IMR-90 (cell line): Measurements from ENCODE around the gene DTNA. TPM values are rescaled to one million over a fixed set of nuclear protein-coding genes. Genes with fewer than 3 reads are reported as not detected.

Experiments
- ATAC-seq: fragments of 200-7000 bp; cut with Tn5 transposase; 2 replicates; pipeline ENCODE4 v1.9.1; 2020; ENCODE audit warnings: low read depth, mild to moderate bottlenecking, moderate library complexity
- BruUV-seq: library from RNA; stranded (reverse); fragments of 400-500 nt; replicated peaks from 2 replicates; lab custom pipeline; 2021; lab: Mats Ljungman, UMichigan
- CTCF ChIA-PET: fragments of 300-600 bp; formaldehyde crosslinking; extraction: SDS; loops from one replicate; lab custom pipeline; 2021; ENCODE audit warnings: antibody characterized with exemption; lab: Yijun Ruan, JAX
- POLR2A ChIA-PET: fragments of 300-600 bp; sonication (Branson Sonifier 250); formaldehyde crosslinking; loops from one replicate; lab custom pipeline; 2022; ENCODE audit warnings: antibody characterized with exemption; ENCODE audit not compliant: unreplicated experiment; lab: Charles Lee
- DNase-seq: peaks from one replicate; pipeline ENCODE4 v3.0.0; 2013
- H2AFZ ChIP-seq: replicated peaks from 2 replicates; pipeline ENCODE3; 2013; ENCODE audit warnings: low read length, mild to moderate bottlenecking; ENCODE audit not compliant: poor library complexity
- H2AK5ac ChIP-seq: 2 replicates; pipeline ENCODE4 v1.6.1; 2013; ENCODE audit warnings: low read depth, low read length, inconsistent platforms
- H2AK9ac ChIP-seq: replicated peaks from 2 replicates; pipeline ENCODE3; 2013; ENCODE audit warnings: mild to moderate bottlenecking, low read depth, low read length, moderate library complexity; ENCODE audit not compliant: poor library complexity
- H2BK120ac ChIP-seq: 2 replicates; pipeline ENCODE4 v1.6.1; 2013; ENCODE audit warnings: low read depth, low read length, inconsistent platforms
- H2BK15ac ChIP-seq: 3 replicates; pipeline ENCODE4 v1.6.1; 2013; ENCODE audit warnings: low read depth, low read length, inconsistent platforms
- H2BK20ac ChIP-seq: 2 replicates; pipeline ENCODE4 v1.6.1; 2013; ENCODE audit warnings: low read depth, mild to moderate bottlenecking, inconsistent platforms, low read length, moderate library complexity
- H2BK5ac ChIP-seq: 2 replicates; pipeline ENCODE4 v1.6.1; 2013; ENCODE audit warnings: mild to moderate bottlenecking, low read depth, low read length, inconsistent platforms; ENCODE audit not compliant: poor library complexity, severe bottlenecking
- H3K14ac ChIP-seq: replicated peaks from 2 replicates; pipeline ENCODE4 v1.6.1; 2013; ENCODE audit warnings: low read depth, low read length, inconsistent platforms
- H3K18ac ChIP-seq: 2 replicates; pipeline ENCODE4 v1.6.1; 2013; ENCODE audit warnings: low read depth, low read length, control low read depth
- H3K23ac ChIP-seq: 2 replicates; pipeline ENCODE4 v1.6.1; 2013; ENCODE audit warnings: low read depth, low read length, inconsistent platforms
- H3K27ac ChIP-seq: 2 replicates; pipeline ENCODE4 v1.5.1; 2013; ENCODE audit warnings: mild to moderate bottlenecking, control low read depth, low read length; ENCODE audit not compliant: insufficient read depth
- H3K27me3 ChIP-seq: 2 replicates; pipeline ENCODE4 v1.6.1; 2013; ENCODE audit warnings: low read length; ENCODE audit not compliant: control insufficient read depth, insufficient read depth
- H3K36me3 ChIP-seq: 2 replicates; pipeline ENCODE4 v1.6.1; 2013; ENCODE audit warnings: low read length, mixed read lengths; ENCODE audit not compliant: control insufficient read depth, insufficient read depth
- H3K4ac ChIP-seq: 2 replicates; pipeline ENCODE4 v1.6.1; 2013; ENCODE audit warnings: low read depth, low read length, inconsistent platforms
- H3K4me1 ChIP-seq: 2 replicates; pipeline ENCODE4 v1.6.1; 2013; ENCODE audit warnings: low read length, mixed read lengths; ENCODE audit not compliant: control insufficient read depth, insufficient read depth
- H3K4me2 ChIP-seq: 2 replicates; pipeline ENCODE4 v1.6.1; 2013; ENCODE audit warnings: low read depth, mild to moderate bottlenecking, control low read depth, low read length, moderate library complexity
- H3K4me3 ChIP-seq: 2 replicates; pipeline ENCODE4 v1.5.1; 2013; ENCODE audit warnings: low read depth, mild to moderate bottlenecking, control low read depth, low read length, moderate library complexity; ENCODE audit not compliant: insufficient read depth
- H3K56ac ChIP-seq: 2 replicates; pipeline ENCODE4 v1.6.1; 2013; ENCODE audit warnings: low read length, inconsistent platforms; ENCODE audit not compliant: insufficient read depth; ENCODE audit errors: extremely low read depth
- H3K79me1 ChIP-seq, 2 experiments: 2 replicates each; pipeline ENCODE4 v1.6.1; 2013; ENCODE audit warnings: low read length in 2 of 2, inconsistent platforms in 1 of 2, low read depth in 1 of 2
- H3K9ac ChIP-seq: 2 replicates; pipeline ENCODE4 v1.6.1; 2013; ENCODE audit warnings: low read depth, low read length, control low read depth
- H3K9me1 ChIP-seq: 2 replicates; pipeline ENCODE4 v1.6.1; 2013; ENCODE audit warnings: low read length, inconsistent platforms; ENCODE audit not compliant: insufficient read depth
- H3K9me3 ChIP-seq: 2 replicates; pipeline ENCODE4 v1.6.1; 2013; ENCODE audit warnings: low read length; ENCODE audit not compliant: control insufficient read depth, insufficient read depth
- H4K20me1 ChIP-seq: 2 replicates; pipeline ENCODE4 v1.6.1; 2013; ENCODE audit warnings: low read length, inconsistent platforms; ENCODE audit not compliant: insufficient read depth
- H4K5ac ChIP-seq: 2 replicates; pipeline ENCODE4 v1.6.1; 2013; ENCODE audit warnings: mild to moderate bottlenecking, low read depth, low read length, control low read depth
- H4K8ac ChIP-seq, 2 experiments: 2 replicates each; pipeline ENCODE4 v1.6.1; 2013; ENCODE audit warnings: low read depth in 2 of 2, low read length in 2 of 2, control low read depth in 1 of 2, inconsistent platforms in 1 of 2
- H4K91ac ChIP-seq: 2 replicates; pipeline ENCODE4 v1.6.1; 2013; ENCODE audit warnings: low read depth, low read length, inconsistent platforms; ENCODE audit not compliant: insufficient read depth
- BHLHE40 ChIP-seq: fragments of 150-350 bp; IDR thresholded peaks from 2 replicates; pipeline ENCODE4 v1.6.1; 2016; ENCODE audit warnings: mild to moderate bottlenecking, low read depth, low read length
- CEBPB ChIP-seq: IDR thresholded peaks from 2 replicates; pipeline ENCODE4 v1.6.1; 2012; ENCODE audit warnings: low read depth, low read length, improper control_type of control experiment
- CHD1 ChIP-seq: IDR thresholded peaks from 2 replicates; pipeline ENCODE4 v1.6.1; 2012; ENCODE audit warnings: low read depth, low read length, improper control_type of control experiment
- CTCF ChIP-seq: conservative IDR thresholded peaks from 2 replicates; pipeline ENCODE4 v1.5.1; 2012; ENCODE audit warnings: mild to moderate bottlenecking, low read depth, low read length, improper control_type of control experiment
- FOS ChIP-seq: fragments of 150-350 bp; IDR thresholded peaks from 2 replicates; pipeline ENCODE4 v1.6.1; 2016; ENCODE audit warnings: low read depth, low read length
- MAFK ChIP-seq: IDR thresholded peaks from 2 replicates; pipeline ENCODE4 v1.6.1; 2012; ENCODE audit warnings: low read depth, low read length, improper control_type of control experiment
- MAZ ChIP-seq: IDR thresholded peaks from 2 replicates; pipeline ENCODE4 v1.6.1; 2012; ENCODE audit warnings: low read depth, mild to moderate bottlenecking, low read length, improper control_type of control experiment, moderate library complexity, borderline replicate concordance
- MXI1 ChIP-seq: IDR thresholded peaks from 2 replicates; pipeline ENCODE4 v1.6.1; 2012; ENCODE audit warnings: low read depth, mild to moderate bottlenecking, low read length, moderate library complexity, borderline replicate concordance
- NFE2L2 ChIP-seq: fragments of 150-350 bp; IDR thresholded peaks from 2 replicates; pipeline ENCODE4 v1.6.1; 2016; ENCODE audit warnings: low read depth, mild to moderate bottlenecking, low read length
- POLR2A ChIP-seq: IDR thresholded peaks from 2 replicates; pipeline ENCODE4 v1.6.1; 2012; ENCODE audit warnings: mild to moderate bottlenecking, low read depth, low read length
- RAD21 ChIP-seq: IDR thresholded peaks from 2 replicates; pipeline ENCODE4 v1.6.1; 2012; ENCODE audit warnings: low read length, improper control_type of control experiment
- RCOR1 ChIP-seq: IDR thresholded peaks from 2 replicates; pipeline ENCODE4 v1.6.1; 2012; ENCODE audit warnings: mild to moderate bottlenecking, low read length, improper control_type of control experiment; ENCODE audit not compliant: insufficient replicate concordance
- RFX5 ChIP-seq: IDR thresholded peaks from 2 replicates; pipeline ENCODE4 v1.8.0; 2012; ENCODE audit warnings: low read depth, mild to moderate bottlenecking, low read length, moderate library complexity
- SMC3 ChIP-seq: fragments of 150-350 bp; IDR thresholded peaks from 2 replicates; pipeline ENCODE4 v1.6.1; 2016; ENCODE audit warnings: low read depth, mild to moderate bottlenecking, antibody characterized with exemption, low read length, moderate library complexity
- USF2 ChIP-seq: fragments of 150-350 bp; IDR thresholded peaks from 2 replicates; pipeline ENCODE4 v1.6.1; 2017; ENCODE audit warnings: mild to moderate bottlenecking, antibody characterized with exemption, low read length, low read depth
- WGBS, 2 experiments: methylation state at CpG; one replicate each; pipeline versions ENCODE4 v1.1.5 to v1.1.7; 2013; ENCODE audit warnings: missing lambda C conversion rate in 2 of 2; ENCODE audit not compliant: insufficient read length in 1 of 2; ENCODE audit errors: extremely low coverage in 2 of 2; 5-methylcytosine and 5-hydroxymethylcytosine counted together
- dilution Hi-C: fragments of 300-500 bp; cut with HindIII; formaldehyde crosslinking; loops from one replicate; pipeline ENCODE4 v1.14.3; 2018; ENCODE audit warnings: low sequenced_read_pairs; ENCODE audit not compliant: unreplicated experiment
- in situ Hi-C: fragments of 300-500 bp; cut with MboI; formaldehyde crosslinking; loops from 3 replicates; pipeline ENCODE4 v1.14.3; 2019; ENCODE audit warnings: low sequenced_read_pairs, inconsistent platforms, mixed read lengths
- intact Hi-C: fragments of 100-400 bp; cut with micrococcal nuclease; formaldehyde crosslinking; loops from 2 replicates; pipeline ENCODE4 v1.10.0; 2022
- polyA plus RNA-seq, 3 experiments: library from polyadenylated mRNA; depleted of rRNA; stranded (reverse); fragments of >200 nt; gene quantifications; 2 replicates each; pipeline ENCODE4 v1.2.3, GENCODE V29; 2012; ENCODE audit warnings: low replicate concordance in 1 of 3
- total RNA-seq: library from RNA; depleted of rRNA; stranded (reverse); fragments of >200 nt; gene quantifications from 2 replicates; pipeline ENCODE4 v1.2.3, GENCODE V29; 2012
- TF ChIP-seq, protein P1 (sequence below): fragments of 150-350 bp; IDR thresholded peaks from 2 replicates; pipeline ENCODE4 v1.6.1; 2016; ENCODE audit warnings: low read depth, mild to moderate bottlenecking, low read length, moderate library complexity, borderline replicate concordance

The DTNA gene
- total and polyA plus RNA-seq, 2 of the 4 experiments (the other 2 are of a cell fraction) = 9.5 to 10.8 TPM

DNA sequence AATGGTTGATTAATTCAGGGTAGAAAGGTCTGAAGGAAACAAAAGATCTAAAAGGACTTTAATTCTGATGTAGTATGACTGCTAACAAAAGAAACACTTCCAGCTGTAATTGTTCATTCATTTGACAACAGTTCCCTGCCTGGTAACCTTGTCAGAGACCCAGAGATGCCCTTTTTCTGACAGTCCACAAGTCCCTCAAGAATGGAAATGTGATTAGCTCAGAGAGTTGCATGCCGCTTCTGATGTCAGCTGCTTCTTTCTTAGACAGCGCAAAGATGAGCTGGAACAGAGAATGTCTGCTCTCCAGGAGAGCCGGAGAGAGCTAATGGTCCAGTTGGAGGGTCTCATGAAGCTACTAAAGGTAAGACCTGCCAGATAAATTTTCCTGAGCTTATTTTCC, 153.6 kb downstream of the DTNA start:
- Histone ChIP-seq H3K4me2 (no peak overlapping the region), H2BK20ac (no peak overlapping the region), H2BK120ac (no peak overlapping the region), H3K36me3 (no peaks in the 10 kb centered on the region), H3K4me1 (no peaks in the 10 kb centered on the region), H3K4ac (no peak overlapping the region), H2AFZ (no peak overlapping the region), H4K20me1 (no peaks in the 10 kb centered on the region), H3K56ac (no peak overlapping the region), H2AK5ac (no peak overlapping the region), H3K9me1 (no peaks in the 10 kb centered on the region), H3K18ac (no peak overlapping the region), H2AK9ac (no peak overlapping the region), H2BK15ac (no peak overlapping the region), H4K91ac (no peak overlapping the region), H3K14ac (no peak overlapping the region), H4K5ac (no peak overlapping the region), H3K4me3 (no peak overlapping the region), H3K23ac (no peak overlapping the region), H3K79me1 (no peaks in the 10 kb centered on the region), H3K9me3 (no peaks in the 10 kb centered on the region), H4K8ac (no peak overlapping the region), H3K9ac (no peak overlapping the region), H3K27me3 (no peaks in the 10 kb centered on the region), H3K27ac (no peak overlapping the region), H2BK5ac (no peak overlapping the region)
- intact Hi-C loops = no loop called here
- WGBS, 2 experiments = 100% methylated on average over 1 of the region's 3 CpGs; no CpG with 5 or more reads in 1 of the 2 experiments
- ATAC-seq = no peak
- dilution Hi-C loops = no loop called here
- no TSS peak for BruUV-seq
- TF ChIP-seq MAZ (no peak), SMC3 (no peak), MXI1 (no peak), RAD21 (no peak), CHD1 (no peak), BHLHE40 (no peak), RCOR1 (no peak), CTCF (no peak), MAFK (no peak), POLR2A (no peak), NFE2L2 (no peak), FOS (no peak), USF2 (no peak), RFX5 (no peak), CEBPB (no peak)
- TF ChIP-seq, protein P1, sequence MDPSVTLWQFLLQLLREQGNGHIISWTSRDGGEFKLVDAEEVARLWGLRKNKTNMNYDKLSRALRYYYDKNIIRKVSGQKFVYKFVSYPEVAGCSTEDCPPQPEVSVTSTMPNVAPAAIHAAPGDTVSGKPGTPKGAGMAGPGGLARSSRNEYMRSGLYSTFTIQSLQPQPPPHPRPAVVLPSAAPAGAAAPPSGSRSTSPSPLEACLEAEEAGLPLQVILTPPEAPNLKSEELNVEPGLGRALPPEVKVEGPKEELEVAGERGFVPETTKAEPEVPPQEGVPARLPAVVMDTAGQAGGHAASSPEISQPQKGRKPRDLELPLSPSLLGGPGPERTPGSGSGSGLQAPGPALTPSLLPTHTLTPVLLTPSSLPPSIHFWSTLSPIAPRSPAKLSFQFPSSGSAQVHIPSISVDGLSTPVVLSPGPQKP = no peak
- in situ Hi-C loops = loop anchor here (10.0 kb wide), 1 partner anchor 281 kb away; no protein-coding TSS in a partner anchor
- DNase-seq = no peak
- POLR2A ChIA-PET = no interaction called here
- CTCF ChIA-PET = interaction anchor here (0.6 kb wide), 2 partner anchors 19 to 75 kb away, joined by 3 read pairs; no protein-coding TSS in a partner anchor
